Spleen (tissue), 11 donors: Measurements from ENCODE around the gene DHRS11. TPM values are rescaled to one million over a fixed set of nuclear protein-coding genes. Genes with fewer than 3 reads are reported as not detected.

ENCODE experiments used
- DNase-seq: peaks from one replicate; pipeline ENCODE4 v3.0.0-alpha.2; 2020
- H3K27ac ChIP-seq, 8 donors: fragments of 200-600 bp; sonication (generic) in 7 of 8; 1 replicate in 4 of 8; 2 replicates in 4 of 8; pipeline versions ENCODE4 v1.5.0 to v1.8.0; 2016 to 2021; ENCODE audit warnings: inconsistent platforms in 4 of 8, mild to moderate bottlenecking in 4 of 8, moderate library complexity in 1 of 8
- H3K27me3 ChIP-seq, 7 donors: fragments of 200-600 bp; sonication (generic) in 6 of 7; replicated peaks in 1 of 7; 1 replicate in 4 of 7; 2 replicates in 3 of 7; pipeline versions ENCODE4 v1.5.0 to v1.8.0; 2016 to 2021; ENCODE audit warnings: inconsistent platforms in 3 of 7, mild to moderate bottlenecking in 1 of 7
- H3K36me3 ChIP-seq, 6 donors: fragments of 200-600 bp; sonication (generic) in 5 of 6; 1 replicate in 4 of 6; 2 replicates in 2 of 6; pipeline versions ENCODE4 v1.5.0 to v1.8.0; 2016 to 2021; ENCODE audit warnings: inconsistent platforms in 2 of 6
- H3K4me1 ChIP-seq, 6 donors: fragments of 200-600 bp; sonication (generic) in 5 of 6; 1 replicate in 3 of 6; 2 replicates in 3 of 6; pipeline versions ENCODE4 v1.5.0 to v1.8.0; 2016 to 2021; ENCODE audit warnings: inconsistent platforms in 3 of 6
- H3K4me3 ChIP-seq, 8 donors: fragments of 200-600 bp; sonication (generic) in 7 of 8; 1 replicate in 4 of 8; 2 replicates in 4 of 8; pipeline versions ENCODE4 v1.5.0 to v1.8.0; 2016 to 2021; ENCODE audit warnings: inconsistent platforms in 4 of 8, mild to moderate bottlenecking in 4 of 8, moderate library complexity in 2 of 8
- H3K9me3 ChIP-seq, 8 donors: fragments of 200-600 bp; sonication (generic) in 7 of 8; 1 replicate in 4 of 8; 2 replicates in 4 of 8; pipeline versions ENCODE4 v1.5.0 to v1.8.0; 2016 to 2021; ENCODE audit warnings: inconsistent platforms in 4 of 8
- CTCF ChIP-seq, 11 experiments: fragments of 200-600 bp in 7 of 11; fragments of 450-650 bp in 4 of 11; sonication (generic) in 4 of 11; IDR thresholded peaks in 8 of 11; conservative IDR thresholded peaks in 3 of 11; 1 replicate in 7 of 11; 2 replicates in 4 of 11; pipeline versions ENCODE4 v1.4.0 to v1.8.0; 2016 to 2021; ENCODE audit warnings: antibody characterized with exemption in 11 of 11, inconsistent platforms in 4 of 11, mild to moderate bottlenecking in 1 of 11
- POLR2A ChIP-seq, 3 donors: fragments of 450-650 bp; IDR thresholded peaks; one replicate each; pipeline ENCODE4 v1.5.1; 2017; ENCODE audit warnings: antibody characterized with exemption in 3 of 3, mild to moderate bottlenecking in 1 of 3
- POLR2AphosphoS5 ChIP-seq, 3 donors: sonication (generic); formaldehyde crosslinking; IDR thresholded peaks; one replicate each; pipeline ENCODE4 v1.5.1; 2017; ENCODE audit warnings: antibody characterized with exemption in 3 of 3
- WGBS, 5 donors: extraction: QIAGEN DNeasy Blood & Tissue Kit in 3 of 5; methylation state at CpG; one replicate each; pipeline versions ENCODE4 v1.1.5 to v1.1.7; 2013 to 2018; 5-methylcytosine and 5-hydroxymethylcytosine counted together
- intact Hi-C: fragments of 100-400 bp; cut with DNase I; formaldehyde crosslinking; loops from one replicate; pipeline ENCODE4 v1.15.0; 2023; ENCODE audit warnings: low total_unique reads
- polyA plus RNA-seq, 3 donors: library from polyadenylated mRNA; stranded (reverse); fragments of 200-250 nt; gene quantifications; one replicate each; pipeline ENCODE4 v1.2.1, GENCODE V29; 2013
- total RNA-seq, 7 donors: library from RNA; depleted of rRNA in 3 of 7; stranded (reverse); fragments of >200 nt in 3 of 7; fragmentation: NEBNext Ultra II Directional in 4 of 7; extraction: Animal tissue kit (Norgen Biotek cat#: 25700) in 4 of 7; gene quantifications; one replicate each; pipeline versions ENCODE4 v1.1.0 to v1.2.1, GENCODE V29; 2016 to 2021
- donor health status: healthy with polysubstance abuse.
- donor health status: DM: no; HTN: no; CAD: no; lungs with moderate emphysema.
- donor health status: DM: no; HTN: no; CAD: no.
- donor health status: Bipolar disorder and iron deficiency.
- donor health status: healthy.
- donor health status: DM: no; HTN: no; CAD: no.
- donor health status: DM: yes; HTN: yes; CAD: no.

DHRS11 gene
- total and polyA plus RNA-seq, 10 donors: 3.9 to 7.8 (median 4.9) TPM

GRCh38 chr17:36597866-36598777, 6.4 kb downstream of the DHRS11 start:
- H3K27me3 ChIP-seq: no peaks in the 10 kb centered on the region
- TF ChIP-seq POLR2A (IDR thresholded peaks at IDR 0.05) (no peak), POLR2AphosphoS5 (IDR thresholded peaks at IDR 0.05) (no peak), CTCF (IDR thresholded peaks at IDR 0.05 in 8 of 11, conservative IDR thresholded peaks at IDR 0.05 in 3 of 11) (no peak)
- H3K27ac ChIP-seq: no peak overlapping the region
- no peaks in the 10 kb centered on the region for H3K36me3 ChIP-seq
- no peak overlapping the region for H3K4me3 ChIP-seq
- H3K9me3 ChIP-seq: no peaks in the 10 kb centered on the region
- WGBS, 5 donors: 86 to 97% (median 91%) methylated on average over 9 to 11 of the region's 11 CpGs
- intact Hi-C loops: no loop called here
- no peak for DNase-seq
- peaks cover 6 to 32% (median 23%) of the 10 kb centered on the region in 6 donors for H3K4me1 ChIP-seq

GRCh38 chr17:36598951-36599401, 7.3 kb downstream of the DHRS11 start:
- TF ChIP-seq CTCF (IDR thresholded peaks at IDR 0.05 in 8 of 11, conservative IDR thresholded peaks at IDR 0.05 in 3 of 11) (no peak), POLR2AphosphoS5 (IDR thresholded peaks at IDR 0.05) (no peak), POLR2A (IDR thresholded peaks at IDR 0.05) (no peak)
- 90 to 93% (median 92%) methylated on average over 10 to 13 of the region's 13 CpGs for WGBS, 5 donors
- H3K4me3 ChIP-seq: no peak overlapping the region
- H3K9me3 ChIP-seq: no peaks in the 10 kb centered on the region
- H3K4me1 ChIP-seq: peaks cover 11 to 35% (median 30%) of the 10 kb centered on the region in 6 donors
- intact Hi-C loops: no loop called here
- DNase-seq: no peak
- H3K27me3 ChIP-seq: no peaks in the 10 kb centered on the region
- no peaks in the 10 kb centered on the region for H3K36me3 ChIP-seq
- H3K27ac ChIP-seq: no peak overlapping the region

- no peaks in the 10 kb centered on the region for H3K36me3 ChIP-seq
- no peak for DNase-seq
- no peak overlapping the region for H3K4me3 ChIP-seq
- no peaks in the 10 kb centered on the region for H3K9me3 ChIP-seq
- intact Hi-C loops: no loop called here
- H3K4me1 ChIP-seq: peaks cover 11 to 41% (median 32%) of the 10 kb centered on the region in 6 donors
- TF ChIP-seq POLR2A (IDR thresholded peaks at IDR 0.05) (no peak), POLR2AphosphoS5 (IDR thresholded peaks at IDR 0.05) (no peak), CTCF (IDR thresholded peaks at IDR 0.05 in 8 of 11, conservative IDR thresholded peaks at IDR 0.05 in 3 of 11) (no peak)
- H3K27me3 ChIP-seq: no peaks in the 10 kb centered on the region
- H3K27ac ChIP-seq: no peak overlapping the region
- 93 to 97% (median 95%) methylated on average over 10 to 11 of the region's 11 CpGs for WGBS, 5 donors
Measured at GRCh38 chr17:36599546-36600250, 8.0 kb downstream of the DHRS11 start.

GRCh38 chr17:36600465-36600864, 8.8 kb downstream of the DHRS11 start:
- Histone ChIP-seq H3K27ac (peak overlapping the region in 5 of 8 donors; percentile 86 to 90 (median 88)), H3K36me3 (no peaks in the 10 kb centered on the region), H3K4me3 (peak overlapping the region in 4 of 8 donors; percentile 85 to 98 (median 94)), H3K9me3 (no peaks in the 10 kb centered on the region), H3K27me3 (no peaks in the 10 kb centered on the region), H3K4me1 (peaks cover 11 to 49% (median 35%) of the 10 kb centered on the region in 6 donors)
- TF ChIP-seq POLR2AphosphoS5 (IDR thresholded peaks at IDR 0.05) (no peak), CTCF (IDR thresholded peaks at IDR 0.05 in 8 of 11, conservative IDR thresholded peaks at IDR 0.05 in 3 of 11) (no peak), POLR2A (IDR thresholded peaks at IDR 0.05) (no peak)
- no peak for DNase-seq
- intact Hi-C loops: no loop called here
- WGBS, 5 donors: 51 to 68% (median 59%) methylated on average over 3 of the region's 3 CpGs
